A673 (cell line): ENCODE results near the gene ALOX12. TPM values are rescaled to one million over a fixed set of nuclear protein-coding genes. Genes with fewer than 3 reads are reported as not detected.

Source experiments
- BruUV-seq: library from RNA; stranded (reverse); fragments of 400-500 nt; replicated peaks from 2 replicates; lab custom pipeline; 2021; lab: Mats Ljungman, UMichigan
- CTCF ChIA-PET: fragments of 300-600 bp; sonication (Branson Sonifier 250); formaldehyde crosslinking; loops from one replicate; lab custom pipeline; 2022; ENCODE audit warnings: antibody characterized with exemption; lab: Charles Lee
- POLR2A ChIA-PET: fragments of 300-600 bp; sonication (Branson Sonifier 250); formaldehyde crosslinking; loops from one replicate; lab custom pipeline; 2022; ENCODE audit warnings: antibody characterized with exemption; ENCODE audit not compliant: low non-redundant PET; lab: Charles Lee
- DNase-seq: peaks from one replicate; pipeline ENCODE4 v3.0.0-alpha.2; 2015; ENCODE audit warnings: low spot score
- H3K27ac ChIP-seq: fragments of 200-600 bp; sonication (generic); 2 replicates; pipeline ENCODE4 v1.5.1; 2016; ENCODE audit warnings: mixed run types, low read depth, mild to moderate bottlenecking, mixed read lengths, antibody characterized with exemption, low read length; ENCODE audit not compliant: poor library complexity, severe bottlenecking
- H3K27me3 ChIP-seq: fragments of 200-600 bp; sonication (generic); replicated peaks from 2 replicates; pipeline ENCODE4 v1.6.1; 2017; ENCODE audit warnings: mixed run types, low read depth, mild to moderate bottlenecking, mixed read lengths, antibody characterized with exemption, low read length; ENCODE audit not compliant: insufficient read depth, poor library complexity
- H3K36me3 ChIP-seq: fragments of 200-600 bp; sonication (generic); 2 replicates; pipeline ENCODE4 v1.6.1; 2016; ENCODE audit warnings: mixed run types, mild to moderate bottlenecking, mixed read lengths, antibody characterized with exemption, low read length; ENCODE audit not compliant: insufficient read depth, poor library complexity, severe bottlenecking
- H3K4me1 ChIP-seq: fragments of 200-600 bp; sonication (generic); 2 replicates; pipeline ENCODE4 v1.6.1; 2017; ENCODE audit warnings: mixed run types, mild to moderate bottlenecking, mixed read lengths, antibody characterized with exemption, low read length; ENCODE audit not compliant: insufficient read depth, poor library complexity, severe bottlenecking
- H3K4me3 ChIP-seq: fragments of 200-600 bp; sonication (generic); 2 replicates; pipeline ENCODE4 v1.5.1; 2016; ENCODE audit warnings: low read depth, mixed run types, mild to moderate bottlenecking, mixed read lengths, low read length; ENCODE audit not compliant: poor library complexity, severe bottlenecking
- H3K9me3 ChIP-seq: fragments of 200-600 bp; sonication (generic); 2 replicates; pipeline ENCODE4 v1.6.1; 2016; ENCODE audit warnings: mixed run types, low read depth, mild to moderate bottlenecking, mixed read lengths, antibody characterized with exemption, low read length; ENCODE audit not compliant: poor library complexity, severe bottlenecking
- EZH2 ChIP-seq: fragments of 200-600 bp; sonication (generic); IDR thresholded peaks from 2 replicates; pipeline ENCODE4 v1.6.1; 2017; ENCODE audit warnings: borderline replicate concordance, low read depth, mild to moderate bottlenecking, mixed read lengths, antibody characterized with exemption, low read length; ENCODE audit not compliant: poor library complexity, severe bottlenecking
- intact Hi-C: fragments of 100-400 bp; cut with micrococcal nuclease; formaldehyde crosslinking; loops from one replicate; pipeline ENCODE4 v1.10.0; 2022; ENCODE audit not compliant: unreplicated experiment
- total RNA-seq: library from RNA; stranded (reverse); gene quantifications from 2 replicates; pipeline ENCODE4 v1.2.3, GENCODE V29; 2021
- TF ChIP-seq, protein P1 (sequence below): fragments of 300-800, 200-600 bp; sonication (generic); conservative IDR thresholded peaks from 2 replicates; pipeline ENCODE4 v1.5.1; 2017; ENCODE audit warnings: low read depth, mild to moderate bottlenecking, antibody characterized with exemption, low read length, moderate library complexity, mixed read lengths

The ALOX12 gene
- total RNA-seq, 1 experiment from 2014 or later: not detected

DNA sequence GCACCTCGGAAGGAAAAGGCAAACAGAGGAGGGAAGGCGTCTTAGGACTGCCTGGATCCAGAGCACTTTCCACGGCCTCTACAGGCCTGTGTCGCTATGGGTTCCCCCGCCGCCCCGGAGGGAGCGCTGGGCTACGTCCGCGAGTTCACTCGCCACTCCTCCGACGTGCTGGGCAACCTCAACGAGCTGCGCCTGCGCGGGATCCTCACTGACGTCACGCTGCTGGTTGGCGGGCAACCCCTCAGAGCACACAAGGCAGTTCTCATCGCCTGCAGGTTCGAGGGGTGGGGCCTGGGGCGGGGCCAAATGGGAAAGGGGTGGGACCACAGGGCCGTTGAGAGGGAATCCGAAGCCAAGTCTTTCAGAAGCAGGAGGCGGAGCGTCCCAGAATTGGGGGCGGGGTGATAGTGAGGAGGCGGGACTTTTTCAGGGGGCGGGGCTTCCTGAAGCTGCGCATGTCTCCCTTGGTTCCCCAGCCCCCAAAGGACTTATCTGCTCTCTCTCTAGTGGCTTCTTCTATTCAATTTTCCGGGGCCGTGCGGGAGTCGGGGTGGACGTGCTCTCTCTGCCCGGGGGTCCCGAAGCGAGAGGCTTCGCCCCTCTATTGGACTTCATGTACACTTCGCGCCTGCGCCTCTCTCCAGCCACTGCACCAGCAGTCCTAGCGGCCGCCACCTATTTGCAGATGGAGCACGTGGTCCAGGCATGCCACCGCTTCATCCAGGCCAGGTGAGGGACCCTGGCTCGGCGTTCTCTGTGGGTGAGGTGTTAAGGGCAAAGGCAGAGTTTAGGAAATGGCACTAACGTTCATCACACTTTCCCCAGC is 27.9 kb downstream of the ALOX12 start:
- H3K36me3 ChIP-seq: no peaks in the 10 kb centered on the region
- no peaks in the 10 kb centered on the region for H3K27me3 ChIP-seq
- peak; percentile 97 for DNase-seq
- CTCF ChIA-PET: interaction anchor here (0.6 to 1.0 kb wide), 4 partner anchors 10 to 538 kb away, joined by 3 to 4 read pairs (median 4); no protein-coding TSS in a partner anchor
- intact Hi-C loops: loop anchor here (5.0 kb wide), 1 partner anchor 111 kb away; no protein-coding TSS in a partner anchor
- H3K4me1 ChIP-seq: peaks cover 4% of the 10 kb centered on the region
- POLR2A ChIA-PET: interaction anchor here (0.6 kb wide), 1 partner anchor 61 kb away, joined by 6 read pairs; no protein-coding TSS in a partner anchor
- H3K4me3 ChIP-seq: peak overlapping the region; percentile 18
- no peaks in the 10 kb centered on the region for H3K9me3 ChIP-seq
- H3K27ac ChIP-seq: peak overlapping the region; percentile 35
- no TSS peak for BruUV-seq
- no peak for TF ChIP-seq EZH2
- TF ChIP-seq, protein P1, sequence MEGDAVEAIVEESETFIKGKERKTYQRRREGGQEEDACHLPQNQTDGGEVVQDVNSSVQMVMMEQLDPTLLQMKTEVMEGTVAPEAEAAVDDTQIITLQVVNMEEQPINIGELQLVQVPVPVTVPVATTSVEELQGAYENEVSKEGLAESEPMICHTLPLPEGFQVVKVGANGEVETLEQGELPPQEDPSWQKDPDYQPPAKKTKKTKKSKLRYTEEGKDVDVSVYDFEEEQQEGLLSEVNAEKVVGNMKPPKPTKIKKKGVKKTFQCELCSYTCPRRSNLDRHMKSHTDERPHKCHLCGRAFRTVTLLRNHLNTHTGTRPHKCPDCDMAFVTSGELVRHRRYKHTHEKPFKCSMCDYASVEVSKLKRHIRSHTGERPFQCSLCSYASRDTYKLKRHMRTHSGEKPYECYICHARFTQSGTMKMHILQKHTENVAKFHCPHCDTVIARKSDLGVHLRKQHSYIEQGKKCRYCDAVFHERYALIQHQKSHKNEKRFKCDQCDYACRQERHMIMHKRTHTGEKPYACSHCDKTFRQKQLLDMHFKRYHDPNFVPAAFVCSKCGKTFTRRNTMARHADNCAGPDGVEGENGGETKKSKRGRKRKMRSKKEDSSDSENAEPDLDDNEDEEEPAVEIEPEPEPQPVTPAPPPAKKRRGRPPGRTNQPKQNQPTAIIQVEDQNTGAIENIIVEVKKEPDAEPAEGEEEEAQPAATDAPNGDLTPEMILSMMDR: no peak

- Histone ChIP-seq H3K9me3 (no peaks in the 10 kb centered on the region), H3K36me3 (no peaks in the 10 kb centered on the region), H3K4me1 (peaks cover 4% of the 10 kb centered on the region), H3K4me3 (no peak overlapping the region), H3K27ac (no peak overlapping the region), H3K27me3 (no peaks in the 10 kb centered on the region)
- intact Hi-C loops: loop anchor here (5.0 kb wide), 1 partner anchor 112 kb away; no protein-coding TSS in a partner anchor
- POLR2A ChIA-PET: interaction anchor here (0.6 kb wide), 1 partner anchor 60 kb away, joined by 6 read pairs; no protein-coding TSS in a partner anchor
- no TSS peak for BruUV-seq
- DNase-seq: no peak
- TF ChIP-seq EZH2: no peak
- TF ChIP-seq, protein P1: no peak
- CTCF ChIA-PET: interaction anchor here (0.6 kb wide), 1 partner anchor 10 kb away, joined by 4 read pairs; no protein-coding TSS in a partner anchor
Measured at GRCh38 chr17:7024402-7024785, 28.5 kb downstream of the ALOX12 start.

DNA sequence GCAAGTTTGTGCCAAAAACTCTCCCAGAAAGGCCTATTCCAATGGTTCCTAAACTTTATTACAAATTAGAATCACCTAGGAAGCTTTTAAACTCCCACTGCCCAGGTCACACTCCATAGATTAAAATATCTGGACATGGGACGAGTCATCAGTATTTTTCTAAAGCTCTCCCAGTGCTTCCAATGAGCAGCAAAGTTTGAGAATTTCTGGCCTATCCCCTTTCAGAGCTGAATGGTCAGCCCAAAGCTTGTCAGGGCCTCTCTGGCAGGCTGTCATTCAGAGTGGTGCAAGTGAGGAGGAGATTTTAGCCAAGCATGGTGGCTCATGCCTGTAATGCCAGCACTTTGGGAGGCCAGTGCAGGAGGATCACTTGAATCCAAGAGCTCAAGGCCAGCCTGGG is 29.4 kb downstream of the ALOX12 start:
- CTCF ChIA-PET: no interaction called here
- BruUV-seq: no TSS peak

More for the DNA sequence above, 29.4 kb downstream of the ALOX12 start:
- POLR2A ChIA-PET: no interaction called here
- TF ChIP-seq, protein P1: no peak
- TF ChIP-seq EZH2: no peak
- intact Hi-C loops: no loop called here
- no peaks in the 10 kb centered on the region for H3K27me3 ChIP-seq
- no peaks in the 10 kb centered on the region for H3K36me3 ChIP-seq
- H3K4me3 ChIP-seq: no peak overlapping the region
- no peak overlapping the region for H3K27ac ChIP-seq
- DNase-seq: no peak
- H3K4me1 ChIP-seq: peaks cover 11% of the 10 kb centered on the region
- H3K9me3 ChIP-seq: no peaks in the 10 kb centered on the region
